GM11168 (cell line): Measurements from ENCODE around the gene VAC14.
"Not testable (repeated sequence)": the region's sequence is repeated elsewhere in the genome, so short reads cannot be mapped to it uniquely, and the experiment has no call there.

Experiments used
- in situ Hi-C: fragments of 300-500 bp; cut with MboI; formaldehyde crosslinking; loops from one replicate; pipeline ENCODE4 v1.12.0; 2022; ENCODE audit warnings: low sequenced_read_pairs; ENCODE audit not compliant: unreplicated experiment

VAC14 gene

GRCh38 chr16:70674221-70675014 lies 126.5 kb downstream of the VAC14 start:
- in situ Hi-C loops, result no loop called here

DNA sequence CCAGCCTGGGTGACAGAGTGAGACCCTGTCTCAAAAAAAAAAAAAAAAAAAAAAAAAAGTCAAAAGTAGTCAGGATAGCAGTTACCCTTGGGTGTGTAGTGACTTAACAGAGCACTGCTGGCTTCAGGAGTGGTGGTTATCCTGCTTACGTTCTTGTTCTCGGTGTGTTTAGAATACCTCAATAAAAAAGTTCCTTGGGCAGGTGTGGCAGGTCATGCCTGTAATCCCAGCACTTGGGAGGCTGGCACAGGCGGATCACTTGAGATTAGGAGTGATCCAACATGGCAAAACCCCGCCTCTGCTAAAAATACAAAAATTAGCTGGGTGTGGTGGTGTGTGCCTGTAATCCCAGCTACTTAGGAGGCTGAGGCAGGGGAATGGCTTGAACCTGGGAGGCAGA lies 130.0 kb downstream of the VAC14 start:
- in situ Hi-C loops, result not testable (repeated sequence)

DNA sequence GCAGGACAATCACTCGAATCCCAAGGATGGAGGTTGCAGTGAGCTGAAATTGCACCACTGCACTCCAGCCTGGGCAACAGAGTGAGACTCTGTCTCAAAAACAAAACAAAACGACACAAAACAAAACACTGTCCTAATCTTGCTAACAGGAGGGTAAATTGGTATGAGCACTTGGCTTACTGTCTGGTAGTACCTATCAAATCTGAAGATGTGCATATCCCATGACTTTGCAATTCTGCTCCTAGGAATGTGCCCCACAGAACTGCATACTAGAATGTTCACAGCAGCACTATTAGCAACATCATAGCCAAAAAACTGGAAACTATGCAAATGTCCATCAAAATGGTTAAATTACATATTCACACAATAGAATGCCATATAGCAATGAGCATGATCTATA lies 130.8 kb downstream of the VAC14 start:
- in situ Hi-C loops, result no loop called here

DNA sequence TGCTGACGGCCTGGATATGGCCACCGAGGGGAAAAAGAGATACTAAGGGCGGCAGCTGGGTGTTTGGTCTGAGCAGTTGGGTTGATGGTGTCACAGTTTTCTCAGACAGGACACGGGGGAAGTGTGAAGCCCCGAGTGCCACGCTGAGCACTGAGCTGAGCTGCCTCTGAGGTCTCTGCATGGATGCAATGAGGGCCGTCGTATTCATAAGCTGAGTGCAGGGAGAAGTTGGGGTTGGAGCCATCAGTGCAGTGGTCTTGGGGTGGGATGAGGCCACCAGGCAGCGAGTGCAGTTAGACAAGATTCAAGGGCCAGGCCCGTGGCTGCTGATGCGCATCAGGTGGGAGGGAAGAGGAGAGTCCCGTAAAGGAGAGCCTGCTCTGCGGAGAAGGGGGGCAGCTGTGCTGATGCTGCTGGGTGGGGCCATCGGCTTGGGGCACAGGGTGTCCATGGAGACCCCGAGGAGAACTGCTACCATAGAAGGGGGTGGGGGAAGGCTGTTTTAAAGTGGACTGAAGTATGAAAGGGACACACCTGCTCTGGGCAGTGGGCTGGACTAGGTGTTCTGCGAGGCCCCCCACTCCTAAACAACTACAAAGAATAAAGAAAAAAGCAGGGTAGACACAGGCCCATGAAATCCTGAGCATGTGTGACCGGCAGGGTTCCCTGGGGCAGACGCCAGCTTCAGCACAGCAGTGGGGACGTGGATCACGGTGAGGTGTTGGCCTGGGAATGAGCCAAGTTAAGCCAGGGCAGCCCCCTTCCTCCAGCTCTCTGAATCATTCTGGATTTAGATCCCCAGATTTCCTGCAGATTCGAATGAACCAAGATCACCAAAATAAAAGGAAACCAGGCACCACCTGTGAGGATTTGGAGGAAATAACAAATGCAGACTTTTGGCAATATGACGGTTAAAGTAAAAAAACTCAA lies 134.9 kb downstream of the VAC14 start:
- in situ Hi-C loops, result no loop called here

GRCh38 chr16:70665113-70665694 lies 135.8 kb downstream of the VAC14 start:
- in situ Hi-C loops, result no loop called here

- in situ Hi-C loops, result no loop called here
Observed at GRCh38 chr16:70664325-70665112, 136.4 kb downstream of the VAC14 start.

GRCh38 chr16:70663524-70664324 lies 137.2 kb downstream of the VAC14 start:
- in situ Hi-C loops, result no loop called here

- in situ Hi-C loops, result no loop called here
Observed at GRCh38 chr16:70662991-70663523, 137.9 kb downstream of the VAC14 start.

DNA sequence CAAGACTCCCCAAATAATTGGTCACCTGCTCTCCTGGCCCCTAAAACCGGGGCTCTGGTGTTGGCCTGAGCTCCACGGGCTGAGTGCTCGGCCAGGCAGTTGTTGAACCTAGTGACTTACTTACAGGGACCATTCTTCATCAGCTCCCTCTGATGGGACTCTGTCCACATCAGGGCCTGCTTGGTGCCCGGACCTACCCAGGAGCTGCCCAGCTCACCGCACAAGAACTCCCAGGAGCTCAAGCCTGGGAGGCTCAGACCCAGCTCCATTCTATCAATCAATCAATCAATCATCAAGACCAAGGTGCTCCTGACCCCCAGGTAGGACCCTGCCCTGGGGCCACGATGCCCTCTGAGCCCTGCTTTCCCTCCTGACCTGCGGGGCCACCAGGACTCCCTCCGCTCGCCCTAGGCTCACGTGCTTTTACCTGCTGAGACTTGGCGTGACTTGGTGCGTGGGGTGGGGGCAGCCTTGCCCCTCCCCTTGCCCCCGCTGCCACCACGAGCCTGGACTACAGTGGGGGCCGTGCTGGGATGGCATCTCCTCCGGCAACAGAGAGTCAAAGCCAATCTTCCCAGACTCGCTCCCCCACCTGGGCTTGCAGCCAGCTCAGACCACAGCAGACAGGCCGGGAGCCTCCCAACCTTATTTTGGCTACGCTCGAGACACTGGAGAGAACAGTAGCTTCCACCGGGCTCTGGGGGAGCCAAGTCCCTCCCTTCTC lies 138.9 kb downstream of the VAC14 start:
- in situ Hi-C loops, result no loop called here

DNA sequence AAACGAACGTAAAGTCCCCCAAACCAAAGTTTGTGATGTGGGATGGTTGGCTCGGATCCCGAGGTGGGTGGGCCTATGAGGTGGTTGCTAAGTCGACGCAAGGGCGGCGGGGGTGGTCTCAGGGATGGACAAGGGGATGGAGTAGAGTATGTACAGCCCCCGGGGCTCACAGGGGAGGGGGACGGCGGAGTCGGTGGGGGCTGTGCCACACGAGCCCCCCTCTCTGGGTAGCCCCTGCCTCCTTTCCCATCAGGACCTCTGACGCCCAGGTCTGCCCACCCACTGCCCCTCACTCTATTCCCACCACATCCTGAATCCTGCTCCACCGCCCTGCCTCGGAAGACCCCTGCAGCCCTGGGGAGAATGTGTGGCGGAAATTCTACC lies 139.4 kb downstream of the VAC14 start:
- in situ Hi-C loops, result no loop called here

- in situ Hi-C loops, result no loop called here
Observed at GRCh38 chr16:70660672-70661350, 140.1 kb downstream of the VAC14 start.

DNA sequence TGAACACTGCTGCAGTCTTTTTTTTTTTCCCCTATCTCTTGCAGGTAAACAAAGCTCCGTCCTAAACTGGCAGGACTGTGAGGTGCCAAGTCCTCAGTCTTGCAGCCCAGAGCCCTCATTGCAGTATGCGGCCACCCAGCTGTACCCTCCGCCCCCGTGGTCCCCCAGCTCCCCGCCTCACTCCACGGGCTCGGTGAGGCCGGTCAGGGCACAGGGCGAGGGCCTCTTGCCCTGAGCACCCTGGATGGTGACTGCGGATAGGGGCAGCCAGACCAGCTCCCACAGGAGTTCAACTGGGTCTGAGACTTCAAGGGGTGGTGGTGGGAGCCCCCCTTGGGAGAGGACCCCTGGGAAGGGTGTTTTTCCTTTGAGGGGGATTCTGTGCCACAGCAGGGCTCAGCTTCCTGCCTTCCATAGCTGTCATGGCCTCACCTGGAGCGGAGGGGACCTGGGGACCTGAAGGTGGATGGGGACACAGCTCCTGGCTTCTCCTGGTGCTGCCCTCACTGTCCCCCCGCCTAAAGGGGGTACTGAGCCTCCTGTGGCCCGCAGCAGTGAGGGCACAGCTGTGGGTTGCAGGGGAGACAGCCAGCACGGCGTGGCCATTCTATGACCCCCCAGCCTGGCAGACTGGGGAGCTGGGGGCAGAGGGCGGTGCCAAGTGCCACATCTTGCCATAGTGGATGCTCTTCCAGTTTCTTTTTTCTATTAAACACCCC lies 140.8 kb downstream of the VAC14 start:
- in situ Hi-C loops, result no loop called here

GRCh38 chr16:70659546-70659945 lies 141.4 kb downstream of the VAC14 start:
- in situ Hi-C loops, result no loop called here

DNA sequence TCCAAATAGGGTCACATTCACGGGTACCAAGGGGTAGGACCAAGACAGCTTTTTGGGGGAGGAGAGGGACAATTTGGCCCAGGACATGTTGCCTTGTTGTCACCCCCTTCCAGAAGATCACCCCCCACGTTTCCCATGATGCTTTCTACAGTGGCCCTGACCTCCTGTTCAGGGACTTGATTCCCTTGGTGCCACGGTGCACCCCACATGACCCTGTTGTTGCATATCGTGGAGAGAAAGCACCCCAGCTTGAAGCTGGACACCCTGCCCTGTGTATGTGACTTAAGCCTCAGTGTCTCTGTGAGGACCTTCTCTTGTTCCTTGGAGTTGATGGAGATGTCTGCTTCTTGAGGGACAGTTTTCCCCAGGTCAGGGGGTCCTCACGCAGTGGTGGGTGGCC lies 142.0 kb downstream of the VAC14 start:
- in situ Hi-C loops, result no loop called here

DNA sequence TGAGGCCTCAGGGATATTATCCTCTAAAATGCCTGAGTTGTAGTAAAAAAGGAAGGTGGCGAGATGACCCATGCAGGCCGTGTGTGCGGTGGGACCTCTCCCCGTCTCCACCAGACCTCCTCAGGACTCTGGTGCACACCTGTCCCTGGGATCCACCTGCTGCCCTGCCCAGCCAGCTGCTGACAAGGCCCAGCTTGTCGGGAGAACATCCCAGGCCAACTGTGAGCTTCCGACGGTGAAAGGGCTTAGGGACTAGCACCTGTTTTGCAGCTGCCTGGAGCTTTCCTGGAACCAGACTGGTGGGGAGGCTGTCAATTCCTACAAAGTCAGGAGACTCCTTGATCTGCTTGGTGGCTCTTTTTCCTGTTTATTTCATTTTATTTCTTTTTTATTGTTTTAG lies 143.0 kb downstream of the VAC14 start:
- in situ Hi-C loops, result no loop called here

DNA sequence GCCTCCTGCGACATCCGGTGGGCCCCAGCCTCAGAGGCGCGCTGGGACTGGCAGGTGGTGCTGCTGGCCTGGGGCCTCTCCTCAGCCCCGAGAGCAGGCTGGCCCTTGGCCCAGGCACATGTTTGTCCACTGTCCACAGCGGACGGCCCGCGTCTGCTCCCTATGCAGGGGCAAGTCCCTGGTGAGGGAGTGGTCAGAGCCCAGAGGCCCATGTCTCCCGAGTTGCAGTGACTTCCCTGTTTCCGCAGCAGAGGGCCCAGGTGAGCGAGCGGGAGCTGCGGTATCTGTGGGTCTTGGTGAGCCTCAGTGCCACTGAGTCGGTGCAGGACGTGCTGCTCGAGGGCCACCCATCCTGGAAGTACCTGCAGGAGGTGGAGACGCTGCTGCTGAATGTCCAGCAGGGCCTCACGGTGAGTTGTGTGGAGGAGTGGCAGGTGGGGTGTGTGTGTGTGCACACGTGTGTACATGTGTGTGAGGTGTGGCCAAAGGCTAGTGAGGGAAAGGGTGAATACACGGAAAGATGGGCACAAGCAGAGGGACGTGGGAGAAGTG lies 144.2 kb downstream of the VAC14 start:
- in situ Hi-C loops, result no loop called here

GRCh38 chr16:70656065-70656711 lies 144.8 kb downstream of the VAC14 start:
- in situ Hi-C loops, result no loop called here
